HepG2 (cell line): ENCODE results near the gene ADGRL3. TPM values are rescaled to one million over a fixed set of nuclear protein-coding genes. Genes with fewer than 3 reads are reported as not detected.

Source experiments
- ATAC-seq: fragments of 200-7000 bp; cut with Tn5 transposase; 3 replicates; pipeline ENCODE4 v1.9.1; 2020; ENCODE audit warnings: mild to moderate bottlenecking, moderate library complexity
- BruUV-seq: library from RNA; stranded (reverse); fragments of 400-500 nt; replicated peaks from 2 replicates; lab custom pipeline; 2021; lab: Mats Ljungman, UMichigan
- CTCF ChIA-PET: fragments of 300-600 bp; formaldehyde crosslinking; extraction: SDS; loops from one replicate; lab custom pipeline; 2021; ENCODE audit warnings: low total read pairs, inconsistent platforms, low intra/inter-chr PET ratio; lab: Yijun Ruan, JAX
- POLR2A ChIA-PET: fragments of 350-600 bp; sonication (Branson Sonifier 250); formaldehyde crosslinking; loops from one replicate; lab custom pipeline; 2020; ENCODE audit warnings: antibody characterized with exemption, inconsistent platforms; lab: Yijun Ruan, JAX
- DNase-seq: peaks from one replicate; pipeline ENCODE4 v3.0.0-alpha.2; 2015; ENCODE audit warnings: low spot score
- FAIRE-seq: peaks from 3 replicates; lab custom pipeline; 2011; peaks lifted over from hg19 to GRCh38; lab: Jason Lieb, UNC
- H2AFZ ChIP-seq: one replicate; pipeline ENCODE4 v1.6.1; 2011; ENCODE audit warnings: low read length, inconsistent platforms
- H3K27ac ChIP-seq: fragments of 300-600 bp; 3 replicates; pipeline ENCODE4 v1.8.0; 2011; ENCODE audit warnings: mixed run types, mild to moderate bottlenecking, mixed read lengths, low read length, inconsistent platforms; ENCODE audit not compliant: insufficient read depth; ENCODE audit errors: extremely low read length
- H3K27me3 ChIP-seq, 2 experiments: fragments of 200-600 bp in 1 of 2; 2 replicates in 1 of 2; 3 replicates in 1 of 2; pipeline versions ENCODE4 v1.6.0 to v1.8.0; 2011; ENCODE audit warnings: low read length in 2 of 2, mild to moderate bottlenecking in 2 of 2, moderate library complexity in 2 of 2, inconsistent platforms in 1 of 2; ENCODE audit not compliant: insufficient read depth in 2 of 2, control insufficient read depth in 1 of 2
- H3K36me3 ChIP-seq, 2 experiments: fragments of 200-600 bp in 1 of 2; replicated peaks in 1 of 2; 2 replicates in 1 of 2; 3 replicates in 1 of 2; pipeline versions ENCODE4 v1.5.1 to v1.8.0; 2011; ENCODE audit warnings: low read length in 2 of 2, inconsistent platforms in 1 of 2; ENCODE audit not compliant: insufficient read depth in 2 of 2, control insufficient read depth in 1 of 2
- H3K4me1 ChIP-seq: 2 replicates; pipeline ENCODE4 v1.5.1; 2012; ENCODE audit warnings: low read length, inconsistent platforms; ENCODE audit not compliant: insufficient read depth
- H3K4me2 ChIP-seq: 2 replicates; pipeline ENCODE4 v1.6.0; 2011; ENCODE audit warnings: low read depth, low read length, inconsistent platforms
- H3K4me3 ChIP-seq, 3 experiments: fragments of 200-600 bp in 1 of 3; sonication (generic), shearing (Covaris generic) in 1 of 3; replicated peaks in 1 of 3; 2 replicates each; pipeline ENCODE4 v1.5.1; 2011 to 2016; ENCODE audit warnings: low read length in 3 of 3, inconsistent platforms in 2 of 3, low read depth in 2 of 3, mild to moderate bottlenecking in 2 of 3, control low read depth in 1 of 3, mixed read lengths in 1 of 3; ENCODE audit not compliant: insufficient read depth in 1 of 3
- H3K79me2 ChIP-seq: one replicate; pipeline ENCODE4 v1.6.1; 2011; ENCODE audit warnings: low read length, inconsistent platforms; ENCODE audit not compliant: insufficient read depth
- H3K9ac ChIP-seq: 2 replicates; pipeline ENCODE4 v1.6.0; 2011; ENCODE audit warnings: mild to moderate bottlenecking, low read depth, low read length, inconsistent platforms; ENCODE audit not compliant: insufficient read depth
- H3K9me3 ChIP-seq: 2 replicates; pipeline ENCODE4 v1.5.1; 2012; ENCODE audit warnings: mild to moderate bottlenecking, low read length
- H4K20me1 ChIP-seq: 2 replicates; pipeline ENCODE4 v1.6.0; 2011; ENCODE audit warnings: inconsistent platforms, mild to moderate bottlenecking, low read length, moderate library complexity; ENCODE audit not compliant: insufficient read depth
- PLRG1 ChIP-seq: fragments of 450-650 bp; conservative IDR thresholded peaks from 2 replicates; pipeline ENCODE4 v1.6.1; 2016
- RAD21 ChIP-seq: fragments of 450-650 bp; formaldehyde crosslinking; IDR thresholded peaks from 2 replicates; pipeline ENCODE4 v1.5.0; 2020; ENCODE audit warnings: mild to moderate bottlenecking
- RARA ChIP-seq: IDR thresholded peaks from 2 replicates; pipeline ENCODE4 v1.6.1; 2016; ENCODE audit warnings: missing genetic modification reagents, missing compliant biosample characterization
- TAF1 ChIP-seq: sonication (generic); formaldehyde crosslinking; IDR thresholded peaks from 2 replicates; pipeline ENCODE4 v1.4.0; 2020; ENCODE audit warnings: missing genetic modification reagents
- TRIM22 ChIP-seq: fragments of 450-650 bp; IDR thresholded peaks from 2 replicates; pipeline ENCODE4 v1.6.1; 2017
- ZBTB8A ChIP-seq: sonication (generic); formaldehyde crosslinking; IDR thresholded peaks from 2 replicates; pipeline ENCODE4 v1.4.0; 2020; ENCODE audit warnings: mild to moderate bottlenecking, low read depth, missing genetic modification reagents, borderline replicate concordance
- ZNF354B ChIP-seq: sonication (generic); formaldehyde crosslinking; IDR thresholded peaks from 2 replicates; pipeline ENCODE4 v1.8.0; 2022; ENCODE audit warnings: mild to moderate bottlenecking, missing genetic modification reagents
- WGBS: methylation state at CpG from one replicate; pipeline ENCODE4 v1.1.6; 2017; ENCODE audit warnings: low lambda C conversion rate; 5-methylcytosine and 5-hydroxymethylcytosine counted together
- in situ Hi-C: cut with HindIII; loops from 2 replicates; pipeline ENCODE4 v1.10.0; 2017; ENCODE audit warnings: low pct_unique_long_range_greater_than_20kb; ENCODE audit not compliant: extremely low pct_ligation_motif_present
- intact Hi-C: fragments of 100-400 bp; cut with micrococcal nuclease; formaldehyde crosslinking; loops from one replicate; pipeline ENCODE4 v1.10.0; 2022; ENCODE audit not compliant: unreplicated experiment
- polyA plus RNA-seq, 8 experiments: library from polyadenylated mRNA; depleted of rRNA in 3 of 8; stranded (reverse) in 7 of 8; unstranded in 1 of 8; fragments of >200 nt; fragmentation: Illumina TruSeq in 4 of 8; extraction: Trizol in 4 of 8; gene quantifications; 2 replicates each; pipeline versions ENCODE4 v1.2.1 to v1.2.3, GENCODE V29; 2011 to 2016; ENCODE audit warnings: low read depth in 4 of 8, missing spikeins in 1 of 8, mixed read lengths in 1 of 8; ENCODE audit not compliant: insufficient read depth in 1 of 8
- total RNA-seq, 5 experiments: library from RNA; depleted of rRNA; stranded (reverse); fragments of >200 nt; fragmentation: Illumina TruSeq; extraction: Trizol; gene quantifications; 2 replicates each; pipeline ENCODE4 v1.2.3, GENCODE V29; 2016; ENCODE audit warnings: low read depth in 1 of 5
- TF ChIP-seq, protein P1 (sequence below): sonication (generic); formaldehyde crosslinking; conservative IDR thresholded peaks from 2 replicates; pipeline ENCODE4 v1.8.0; 2022; ENCODE audit warnings: low read depth, missing genetic modification reagents
- TF ChIP-seq, protein P2 (sequence below): IDR thresholded peaks from 2 replicates; pipeline ENCODE4 v1.4.0; 2020; ENCODE audit warnings: mild to moderate bottlenecking, missing genetic modification reagents

The ADGRL3 gene
- total and polyA plus RNA-seq, 2 of the 13 experiments (the other 11 are each of a cell fraction or from before 2014, with no cell fraction given): 0.04 to 0.05 TPM

DNA sequence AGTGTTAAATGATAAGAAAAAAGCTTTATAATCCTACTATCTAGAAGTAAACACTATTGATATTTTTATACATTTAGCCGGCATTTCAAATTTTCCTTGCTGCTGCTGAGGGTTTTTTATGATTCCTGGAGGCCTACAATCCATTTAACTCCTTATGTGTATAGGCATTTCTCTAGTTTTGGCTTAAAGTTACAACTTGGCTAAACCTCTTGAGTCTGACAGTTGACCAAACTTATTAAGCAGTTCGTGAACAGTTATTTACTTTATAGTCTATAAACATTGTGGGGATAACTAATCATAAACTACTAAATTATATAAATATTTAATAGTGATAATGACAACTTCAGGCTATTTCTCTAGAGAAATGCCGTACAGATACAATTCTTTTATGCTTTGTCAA, 141.9 kb downstream of the ADGRL3 start:
- H3K9me3 ChIP-seq: no peaks in the 10 kb centered on the region
- DNase-seq: no peak

More for the DNA sequence above, 141.9 kb downstream of the ADGRL3 start:
- in situ Hi-C loops (no loop called here), intact Hi-C loops (no loop called here)
- under 1% methylated on average over 3 of the region's 3 CpGs for WGBS
- no peak overlapping the region for H3K4me2 ChIP-seq
- no peaks in the 10 kb centered on the region for H3K79me2 ChIP-seq
- CTCF ChIA-PET: no interaction called here
- H3K4me1 ChIP-seq: no peaks in the 10 kb centered on the region
- no peak overlapping the region for H3K9ac ChIP-seq
- no peaks in the 10 kb centered on the region for H4K20me1 ChIP-seq
- H3K27me3 ChIP-seq: no peaks in the 10 kb centered on the region; a peak in 1 of 5 replicates
- H3K36me3 ChIP-seq: no peaks in the 10 kb centered on the region
- H2AFZ ChIP-seq: no peak overlapping the region
- BruUV-seq: no TSS peak
- ATAC-seq: no peak
- no peak overlapping the region for H3K27ac ChIP-seq
- FAIRE-seq: no peak
- POLR2A ChIA-PET: no interaction called here
- no peak overlapping the region for H3K4me3 ChIP-seq
- TF ChIP-seq, protein P1, sequence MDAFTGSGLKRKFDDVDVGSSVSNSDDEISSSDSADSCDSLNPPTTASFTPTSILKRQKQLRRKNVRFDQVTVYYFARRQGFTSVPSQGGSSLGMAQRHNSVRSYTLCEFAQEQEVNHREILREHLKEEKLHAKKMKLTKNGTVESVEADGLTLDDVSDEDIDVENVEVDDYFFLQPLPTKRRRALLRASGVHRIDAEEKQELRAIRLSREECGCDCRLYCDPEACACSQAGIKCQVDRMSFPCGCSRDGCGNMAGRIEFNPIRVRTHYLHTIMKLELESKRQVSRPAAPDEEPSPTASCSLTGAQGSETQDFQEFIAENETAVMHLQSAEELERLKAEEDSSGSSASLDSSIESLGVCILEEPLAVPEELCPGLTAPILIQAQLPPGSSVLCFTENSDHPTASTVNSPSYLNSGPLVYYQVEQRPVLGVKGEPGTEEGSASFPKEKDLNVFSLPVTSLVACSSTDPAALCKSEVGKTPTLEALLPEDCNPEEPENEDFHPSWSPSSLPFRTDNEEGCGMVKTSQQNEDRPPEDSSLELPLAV (CRISPR knock-in tag): no peak
- no peak for TF ChIP-seq PLRG1
- TF ChIP-seq, protein P2, sequence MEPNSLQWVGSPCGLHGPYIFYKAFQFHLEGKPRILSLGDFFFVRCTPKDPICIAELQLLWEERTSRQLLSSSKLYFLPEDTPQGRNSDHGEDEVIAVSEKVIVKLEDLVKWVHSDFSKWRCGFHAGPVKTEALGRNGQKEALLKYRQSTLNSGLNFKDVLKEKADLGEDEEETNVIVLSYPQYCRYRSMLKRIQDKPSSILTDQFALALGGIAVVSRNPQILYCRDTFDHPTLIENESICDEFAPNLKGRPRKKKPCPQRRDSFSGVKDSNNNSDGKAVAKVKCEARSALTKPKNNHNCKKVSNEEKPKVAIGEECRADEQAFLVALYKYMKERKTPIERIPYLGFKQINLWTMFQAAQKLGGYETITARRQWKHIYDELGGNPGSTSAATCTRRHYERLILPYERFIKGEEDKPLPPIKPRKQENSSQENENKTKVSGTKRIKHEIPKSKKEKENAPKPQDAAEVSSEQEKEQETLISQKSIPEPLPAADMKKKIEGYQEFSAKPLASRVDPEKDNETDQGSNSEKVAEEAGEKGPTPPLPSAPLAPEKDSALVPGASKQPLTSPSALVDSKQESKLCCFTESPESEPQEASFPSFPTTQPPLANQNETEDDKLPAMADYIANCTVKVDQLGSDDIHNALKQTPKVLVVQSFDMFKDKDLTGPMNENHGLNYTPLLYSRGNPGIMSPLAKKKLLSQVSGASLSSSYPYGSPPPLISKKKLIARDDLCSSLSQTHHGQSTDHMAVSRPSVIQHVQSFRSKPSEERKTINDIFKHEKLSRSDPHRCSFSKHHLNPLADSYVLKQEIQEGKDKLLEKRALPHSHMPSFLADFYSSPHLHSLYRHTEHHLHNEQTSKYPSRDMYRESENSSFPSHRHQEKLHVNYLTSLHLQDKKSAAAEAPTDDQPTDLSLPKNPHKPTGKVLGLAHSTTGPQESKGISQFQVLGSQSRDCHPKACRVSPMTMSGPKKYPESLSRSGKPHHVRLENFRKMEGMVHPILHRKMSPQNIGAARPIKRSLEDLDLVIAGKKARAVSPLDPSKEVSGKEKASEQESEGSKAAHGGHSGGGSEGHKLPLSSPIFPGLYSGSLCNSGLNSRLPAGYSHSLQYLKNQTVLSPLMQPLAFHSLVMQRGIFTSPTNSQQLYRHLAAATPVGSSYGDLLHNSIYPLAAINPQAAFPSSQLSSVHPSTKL: no peak
- TF ChIP-seq TRIM22: no peak
- TF ChIP-seq RARA: no peak
- no peak for TF ChIP-seq ZNF354B (CRISPR knock-in tag)
- no peak for TF ChIP-seq TAF1
- TF ChIP-seq RAD21 (CRISPR knock-in tag): no peak
- no peak for TF ChIP-seq ZBTB8A
- TF ChIP-seq, all 625 proteins: peak for 0
